B cell (primary cell): ENCODE results near the gene SMC1A. TPM values are rescaled to one million over a fixed set of nuclear protein-coding genes. Genes with fewer than 3 reads are reported as not detected.

ENCODE experiments used
- ATAC-seq: fragments of 200-7000 bp; cut with Tn5 transposase; one replicate; pipeline ENCODE4 v1.10.0; 2021; ENCODE audit warnings: low read depth, mild to moderate bottlenecking, moderate number of reproducible peaks, moderate library complexity
- CTCF ChIA-PET: fragments of 350-600 bp; sonication (Branson Sonifier 250); formaldehyde crosslinking; loops from one replicate; lab custom pipeline; 2021; ENCODE audit warnings: antibody characterized with exemption, inconsistent platforms; lab: Charles Lee
- POLR2A ChIA-PET: fragments of 350-600 bp; sonication (Branson Sonifier 250); formaldehyde crosslinking; loops from one replicate; lab custom pipeline; 2021; ENCODE audit warnings: antibody characterized with exemption; lab: Charles Lee
- DNase-seq: peaks from one replicate; pipeline ENCODE4 v3.0.0; 2013
- H2AFZ ChIP-seq: 2 replicates; pipeline ENCODE4 v1.6.1; 2012; ENCODE audit warnings: mild to moderate bottlenecking, low read depth, low read length; ENCODE audit not compliant: insufficient read depth, poor library complexity, severe bottlenecking
- H3K27ac ChIP-seq, 2 donors: 1 replicate in 1 of 2; 2 replicates in 1 of 2; pipeline ENCODE4 v1.5.1; 2012 to 2013; ENCODE audit warnings: low read length in 2 of 2, mild to moderate bottlenecking in 2 of 2, moderate library complexity in 1 of 2
- H3K27me3 ChIP-seq, 4 experiments: fragments of 200-600 bp in 1 of 4; sonication (generic) in 1 of 4; replicated peaks in 1 of 4; 1 replicate in 2 of 4; 2 replicates in 2 of 4; pipeline versions ENCODE4 v1.6.1 to v1.7.0; 2013 to 2016; ENCODE audit warnings: low read length in 3 of 4, mild to moderate bottlenecking in 2 of 4, mixed read lengths in 1 of 4, moderate library complexity in 1 of 4; ENCODE audit not compliant: insufficient read depth in 4 of 4, control insufficient read depth in 3 of 4; ENCODE audit errors: control extremely low read depth in 1 of 4
- H3K36me3 ChIP-seq, 2 experiments: replicated peaks in 1 of 2; 1 replicate in 1 of 2; 2 replicates in 1 of 2; pipeline versions ENCODE4 v1.6.1 to v1.7.1; 2013; ENCODE audit warnings: low read length in 1 of 2; ENCODE audit not compliant: insufficient read depth in 2 of 2, control insufficient read depth in 1 of 2; ENCODE audit errors: control extremely low read depth in 1 of 2, extremely low read depth in 1 of 2
- H3K4me1 ChIP-seq, 2 donors: fragments of 200-600 bp in 1 of 2; sonication (generic) in 1 of 2; 1 replicate in 1 of 2; 2 replicates in 1 of 2; pipeline versions ENCODE4 v1.5.1 to v1.6.1; 2013 to 2017; ENCODE audit warnings: low read length in 2 of 2; ENCODE audit not compliant: control insufficient read depth in 2 of 2, insufficient read depth in 2 of 2
- H3K4me2 ChIP-seq: replicated peaks from 2 replicates; pipeline ENCODE3; 2012; ENCODE audit warnings: mild to moderate bottlenecking, low read depth, low read length; ENCODE audit not compliant: poor library complexity, severe bottlenecking
- H3K4me3 ChIP-seq, 5 experiments: fragments of 200-600 bp in 1 of 5; sonication (generic) in 1 of 5; 1 replicate in 3 of 5; 2 replicates in 2 of 5; pipeline versions ENCODE4 v1.5.1 to v1.7.0; 2011 to 2016; ENCODE audit warnings: low read length in 4 of 5, mild to moderate bottlenecking in 4 of 5, low read depth in 2 of 5, control low read depth in 1 of 5, moderate library complexity in 1 of 5; ENCODE audit not compliant: insufficient read depth in 1 of 5; ENCODE audit errors: control extremely low read depth in 1 of 5, extremely low read depth in 1 of 5
- H3K79me2 ChIP-seq: fragments of 200-600 bp; sonication (generic); one replicate; pipeline ENCODE4 v1.6.0; 2016; ENCODE audit warnings: low read length; ENCODE audit not compliant: control insufficient read depth, insufficient read depth
- H3K9ac ChIP-seq: fragments of 200-600 bp; sonication (generic); 2 replicates; pipeline ENCODE4 v1.6.1; 2017; ENCODE audit warnings: mild to moderate bottlenecking, low read length, moderate library complexity
- H3K9me3 ChIP-seq, 3 donors: one replicate each; pipeline versions ENCODE4 v1.6.1 to v1.7.1; 2013; ENCODE audit warnings: low read length in 2 of 3; ENCODE audit not compliant: control insufficient read depth in 2 of 3, insufficient read depth in 1 of 3; ENCODE audit errors: control extremely low read depth in 1 of 3
- H4K20me1 ChIP-seq: 2 replicates; pipeline ENCODE4 v1.6.0; 2012; ENCODE audit warnings: mild to moderate bottlenecking, low read length; ENCODE audit not compliant: insufficient read depth, control insufficient read depth, poor library complexity, severe bottlenecking
- H3K27ac Mint-ChIP-seq: one replicate; pipeline ENCODE4 v1.8.0; 2021; ENCODE audit warnings: mixed read lengths
- H3K27me3 Mint-ChIP-seq: one replicate; pipeline ENCODE4 v1.8.0; 2021; ENCODE audit warnings: mixed read lengths
- H3K4me1 Mint-ChIP-seq: one replicate; pipeline ENCODE4 v1.8.0; 2021; ENCODE audit warnings: mixed read lengths
- H3K4me3 Mint-ChIP-seq: one replicate; pipeline ENCODE4 v1.8.0; 2021; ENCODE audit warnings: mixed read lengths
- H3K9me3 Mint-ChIP-seq: one replicate; pipeline ENCODE4 v1.8.0; 2022; ENCODE audit warnings: mixed read lengths; ENCODE audit not compliant: insufficient read depth
- EZH2 ChIP-seq: IDR thresholded peaks from 2 replicates; pipeline ENCODE4 v1.6.1; 2012; ENCODE audit warnings: borderline replicate concordance, low read depth, mild to moderate bottlenecking, moderate library complexity, low read length; ENCODE audit not compliant: insufficient read depth, poor library complexity, severe bottlenecking
- WGBS: methylation state at CpG from one replicate; pipeline ENCODE4 v1.1.5; 2013; ENCODE audit warnings: missing lambda C conversion rate; ENCODE audit not compliant: insufficient coverage; 5-methylcytosine and 5-hydroxymethylcytosine counted together
- intact Hi-C: fragments of 100-400 bp; cut with micrococcal nuclease; formaldehyde crosslinking; loops from one replicate; pipeline ENCODE4 v1.10.0; 2022
- polyA plus RNA-seq: library from polyadenylated mRNA; depleted of rRNA; stranded (reverse); fragments of >200 nt; gene quantifications from 2 replicates; pipeline ENCODE4 v1.2.3, GENCODE V29; 2012
- total RNA-seq, 2 donors: library from RNA; stranded (reverse); fragments of 120-200 nt in 1 of 2; gene quantifications; 1 replicate in 1 of 2; 2 replicates in 1 of 2; pipeline versions ENCODE4 v1.2.3 to v1.2.4, GENCODE V29; 2013 to 2022
- TF ChIP-seq, protein P1 (sequence below): fragments of 200-600 bp; IDR thresholded peaks from one replicate; pipeline ENCODE4 v1.8.0; 2022; ENCODE audit warnings: antibody characterized with exemption, mild to moderate bottlenecking

The SMC1A gene
- total and polyA plus RNA-seq, 2 donors (not counting 1 experiment from before 2014, with no cell fraction given), result 17.3 to 67.6 TPM

DNA sequence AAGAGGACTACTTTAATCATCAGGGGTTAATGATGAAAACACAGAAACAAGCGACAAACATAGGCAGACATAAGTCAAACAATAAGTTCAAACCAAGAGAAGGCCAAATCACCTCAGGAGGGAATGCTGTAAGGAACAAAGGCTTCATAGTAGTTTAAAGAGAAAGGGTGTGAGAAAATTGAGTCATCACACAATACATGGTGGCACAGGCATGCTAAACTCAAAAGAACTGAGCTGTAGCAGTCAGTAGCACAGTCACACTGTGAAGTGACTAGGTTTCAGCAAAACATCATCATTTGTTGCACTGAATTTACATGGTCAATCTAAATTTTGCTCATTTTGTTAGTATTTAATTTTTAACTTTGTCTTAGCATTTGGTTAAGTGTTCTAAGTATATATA, 24.2 kb downstream of the SMC1A start:
- WGBS, result no CpG with 5 or more reads among the region's 1 CpG
- H4K20me1 ChIP-seq, result no peaks in the 10 kb centered on the region
- no peak overlapping the region for H3K4me2 ChIP-seq
- ATAC-seq (no peak), DNase-seq (no peak)
- Mint-ChIP-seq H3K27ac (no peak overlapping the region), H3K4me1 (no peaks in the 10 kb centered on the region), H3K27me3 (no peaks in the 10 kb centered on the region), H3K9me3 (no peaks in the 10 kb centered on the region), H3K4me3 (no peak overlapping the region)
- intact Hi-C loops, result no loop called here
- H3K27me3 ChIP-seq, result no peaks in the 10 kb centered on the region
- H3K9ac ChIP-seq, result no peak overlapping the region
- H3K36me3 ChIP-seq, result peaks cover 11 to 31% of the 10 kb centered on the region in 2 experiments
- H3K9me3 ChIP-seq, result no peaks in the 10 kb centered on the region
- no peak overlapping the region for H3K4me3 ChIP-seq
- no peaks in the 10 kb centered on the region for H3K4me1 ChIP-seq
- no peaks in the 10 kb centered on the region for H3K79me2 ChIP-seq
- ChIA-PET CTCF (no interaction called here), POLR2A (no interaction called here)
- no peak overlapping the region for H3K27ac ChIP-seq
- no peak overlapping the region for H2AFZ ChIP-seq
- no peak for TF ChIP-seq EZH2
- TF ChIP-seq, protein P1, sequence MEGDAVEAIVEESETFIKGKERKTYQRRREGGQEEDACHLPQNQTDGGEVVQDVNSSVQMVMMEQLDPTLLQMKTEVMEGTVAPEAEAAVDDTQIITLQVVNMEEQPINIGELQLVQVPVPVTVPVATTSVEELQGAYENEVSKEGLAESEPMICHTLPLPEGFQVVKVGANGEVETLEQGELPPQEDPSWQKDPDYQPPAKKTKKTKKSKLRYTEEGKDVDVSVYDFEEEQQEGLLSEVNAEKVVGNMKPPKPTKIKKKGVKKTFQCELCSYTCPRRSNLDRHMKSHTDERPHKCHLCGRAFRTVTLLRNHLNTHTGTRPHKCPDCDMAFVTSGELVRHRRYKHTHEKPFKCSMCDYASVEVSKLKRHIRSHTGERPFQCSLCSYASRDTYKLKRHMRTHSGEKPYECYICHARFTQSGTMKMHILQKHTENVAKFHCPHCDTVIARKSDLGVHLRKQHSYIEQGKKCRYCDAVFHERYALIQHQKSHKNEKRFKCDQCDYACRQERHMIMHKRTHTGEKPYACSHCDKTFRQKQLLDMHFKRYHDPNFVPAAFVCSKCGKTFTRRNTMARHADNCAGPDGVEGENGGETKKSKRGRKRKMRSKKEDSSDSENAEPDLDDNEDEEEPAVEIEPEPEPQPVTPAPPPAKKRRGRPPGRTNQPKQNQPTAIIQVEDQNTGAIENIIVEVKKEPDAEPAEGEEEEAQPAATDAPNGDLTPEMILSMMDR, result no peak

- no peaks in the 10 kb centered on the region for H3K27me3 Mint-ChIP-seq
- 100% methylated on average over 2 of the region's 2 CpGs for WGBS
- H4K20me1 ChIP-seq, result no peaks in the 10 kb centered on the region
- CTCF ChIA-PET, result no interaction called here
- no peak overlapping the region for H2AFZ ChIP-seq
- no peaks in the 10 kb centered on the region for H3K9me3 ChIP-seq
- H3K36me3 ChIP-seq, result peaks cover 4 to 19% of the 10 kb centered on the region in 2 experiments
- no peak overlapping the region for H3K4me3 ChIP-seq
- H3K4me3 Mint-ChIP-seq, result no peak overlapping the region
- no peak overlapping the region for H3K27ac Mint-ChIP-seq
- H3K4me2 ChIP-seq, result no peak overlapping the region
- H3K9ac ChIP-seq, result no peak overlapping the region
- POLR2A ChIA-PET, result no interaction called here
- H3K4me1 ChIP-seq, result no peaks in the 10 kb centered on the region
- H3K79me2 ChIP-seq, result no peaks in the 10 kb centered on the region
- intact Hi-C loops, result no loop called here
- H3K27ac ChIP-seq, result no peak overlapping the region
- no peak for DNase-seq
- H3K27me3 ChIP-seq, result no peaks in the 10 kb centered on the region
- no peak for TF ChIP-seq EZH2
- TF ChIP-seq, protein P1, result no peak
- ATAC-seq, result no peak
- no peaks in the 10 kb centered on the region for H3K4me1 Mint-ChIP-seq
- H3K9me3 Mint-ChIP-seq, result no peaks in the 10 kb centered on the region
Observed at GRCh38 chrX:53395605-53396298, 26.7 kb downstream of the SMC1A start.
